Stimulated activated CD8-positive, alpha-beta memory T cell treated with anti-CD3 and anti-CD28 coated beads, Interleukin-15, amount 100 ng/mL, for 4 hours (primary cell): ENCODE data around the gene RABL2A.
"Not testable (repeated sequence)": the region's sequence is repeated elsewhere in the genome, so short reads cannot be mapped to it uniquely, and the experiment has no call there.

Source experiments
- DNase-seq, 2 donors: peaks; one replicate each; pipeline ENCODE4 v3.0.0-alpha.2; 2020; ENCODE audit warnings: low read depth in 2 of 2

Gene RABL2A

GRCh38 chr2:113626616-113627330 lies at the start of gene RABL2A:
Gene RABL2A, plus strand, starts transcription at chr2:113627266. Its CDS starts 1,341 bp downstream, at chr2:113628607.
- DNase-seq = peak; percentile 69 to 77

GRCh38 chr2:113578508-113578907 lies 48.6 kb upstream of the RABL2A start:
- not testable (repeated sequence) for DNase-seq

GRCh38 chr2:113582473-113582872 lies 44.6 kb upstream of the RABL2A start:
- DNase-seq = not testable (repeated sequence)

- peak; percentile 53 to 68 for DNase-seq
These were observed 43.4 kb upstream of the RABL2A start for GRCh38 chr2:113583521-113584225.

GRCh38 chr2:113584311-113585092 lies 42.6 kb upstream of the RABL2A start:
- not testable (repeated sequence) for DNase-seq

- DNase-seq = peak in 1 of 2 donors; percentile 21
These were observed 39.9 kb upstream of the RABL2A start for GRCh38 chr2:113587201-113587600.

- DNase-seq = not testable (repeated sequence)
These were observed 37.5 kb upstream of the RABL2A start for GRCh38 chr2:113589591-113589990.

- not testable (repeated sequence) for DNase-seq
These were observed 35.1 kb upstream of the RABL2A start for GRCh38 chr2:113591926-113592325.

- not testable (repeated sequence) for DNase-seq
These were observed 33.8 kb upstream of the RABL2A start for GRCh38 chr2:113593280-113593679.

GRCh38 chr2:113595725-113596124 lies 31.3 kb upstream of the RABL2A start:
- not testable (repeated sequence) for DNase-seq

- DNase-seq = not testable (repeated sequence)
These were observed 29.9 kb upstream of the RABL2A start for GRCh38 chr2:113597164-113597563.

- DNase-seq = not testable (repeated sequence)
These were observed 29.5 kb upstream of the RABL2A start for GRCh38 chr2:113597572-113597971.

GRCh38 chr2:113598180-113598579 lies 28.9 kb upstream of the RABL2A start:
- not testable (repeated sequence) for DNase-seq

- not testable (repeated sequence) for DNase-seq
These were observed 28.3 kb upstream of the RABL2A start for GRCh38 chr2:113598738-113599137.

GRCh38 chr2:113599208-113599607 lies 27.9 kb upstream of the RABL2A start:
- not testable (repeated sequence) for DNase-seq

- not testable (repeated sequence) for DNase-seq
These were observed 24.9 kb upstream of the RABL2A start for GRCh38 chr2:113602040-113602769.

- no peak for DNase-seq
These were observed 24.1 kb upstream of the RABL2A start for GRCh38 chr2:113602869-113603466.

- DNase-seq = peak; percentile 78 to 79
These were observed 23.5 kb upstream of the RABL2A start for GRCh38 chr2:113603467-113604084.

GRCh38 chr2:113604085-113604477 lies 23.0 kb upstream of the RABL2A start:
- peak; percentile 84 to 90 for DNase-seq

GRCh38 chr2:113604661-113605060 lies 22.4 kb upstream of the RABL2A start:
- DNase-seq = not testable (repeated sequence)
